PC-3 (cell line): ENCODE data around the gene UHMK1.

Experiments
- EZH2 ChIP-seq: fragments of 300-600 bp; sonication (generic); IDR thresholded peaks from one replicate; pipeline ENCODE4 v1.6.1; 2017; ENCODE audit warnings: antibody characterized with exemption, mild to moderate bottlenecking, low read length; ENCODE audit not compliant: unreplicated experiment
- EZH2phosphoT487 ChIP-seq: fragments of 300-600 bp; sonication (generic); IDR thresholded peaks from 2 replicates; pipeline ENCODE4 v1.6.1; 2018; ENCODE audit warnings: mild to moderate bottlenecking, antibody characterized with exemption, low read length, borderline replicate concordance
- TF ChIP-seq, protein P1 (sequence below): fragments of 300-600 bp; sonication (generic); conservative IDR thresholded peaks from 2 replicates; pipeline ENCODE4 v1.5.1; 2017; ENCODE audit warnings: antibody characterized with exemption, low read depth, mild to moderate bottlenecking, low read length

DNA sequence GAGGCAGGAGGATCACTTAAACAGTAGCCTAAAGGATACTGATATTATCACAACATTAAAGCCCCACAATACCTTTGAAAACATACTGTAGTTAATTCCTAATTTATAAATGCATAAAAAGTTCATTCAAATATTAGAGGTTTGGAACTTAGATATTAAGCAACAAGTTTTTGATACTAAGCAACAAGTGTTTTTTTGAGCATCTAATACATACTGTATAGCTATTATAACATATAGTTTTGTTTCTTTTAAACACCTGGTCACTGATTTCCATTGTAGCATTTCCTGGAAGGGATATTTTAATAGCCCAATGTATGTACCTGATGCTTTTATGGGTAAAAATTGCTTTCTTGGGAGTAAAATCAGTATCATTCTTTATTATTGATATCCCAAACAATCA lies 4.5 kb downstream of the UHMK1 start:
- TF ChIP-seq, protein P1, sequence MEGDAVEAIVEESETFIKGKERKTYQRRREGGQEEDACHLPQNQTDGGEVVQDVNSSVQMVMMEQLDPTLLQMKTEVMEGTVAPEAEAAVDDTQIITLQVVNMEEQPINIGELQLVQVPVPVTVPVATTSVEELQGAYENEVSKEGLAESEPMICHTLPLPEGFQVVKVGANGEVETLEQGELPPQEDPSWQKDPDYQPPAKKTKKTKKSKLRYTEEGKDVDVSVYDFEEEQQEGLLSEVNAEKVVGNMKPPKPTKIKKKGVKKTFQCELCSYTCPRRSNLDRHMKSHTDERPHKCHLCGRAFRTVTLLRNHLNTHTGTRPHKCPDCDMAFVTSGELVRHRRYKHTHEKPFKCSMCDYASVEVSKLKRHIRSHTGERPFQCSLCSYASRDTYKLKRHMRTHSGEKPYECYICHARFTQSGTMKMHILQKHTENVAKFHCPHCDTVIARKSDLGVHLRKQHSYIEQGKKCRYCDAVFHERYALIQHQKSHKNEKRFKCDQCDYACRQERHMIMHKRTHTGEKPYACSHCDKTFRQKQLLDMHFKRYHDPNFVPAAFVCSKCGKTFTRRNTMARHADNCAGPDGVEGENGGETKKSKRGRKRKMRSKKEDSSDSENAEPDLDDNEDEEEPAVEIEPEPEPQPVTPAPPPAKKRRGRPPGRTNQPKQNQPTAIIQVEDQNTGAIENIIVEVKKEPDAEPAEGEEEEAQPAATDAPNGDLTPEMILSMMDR, result no peak
- TF ChIP-seq EZH2, result no peak
- TF ChIP-seq EZH2phosphoT487, result no peak
